ENCODE results near the gene LDLRAD2.

Gene LDLRAD2

GRCh38 chr1:21859669-21860179, 47.7 kb downstream of the LDLRAD2 start:
- H4K20me1 ChIP-seq (ENCODE audit: insufficient read depth, low read length, poor library complexity, severe bottlenecking) = no peaks in the 10 kb centered on the region
- TF ChIP-seq EZH2phosphoT487 (IDR thresholded peaks at IDR 0.05; ENCODE audit: borderline replicate concordance) (no peak), CTCF (conservative IDR thresholded peaks at IDR 0.05; ENCODE audit: low read length) (no peak)
- no peaks in the 10 kb centered on the region for H3K79me2 ChIP-seq (ENCODE audit: insufficient read depth, low read length)
- no peak overlapping the region for H3K4me3 ChIP-seq (ENCODE audit: low read length, poor library complexity, severe bottlenecking)
- H3K9me3 ChIP-seq (ENCODE audit: insufficient read depth, low read depth, low read length) = no peaks in the 10 kb centered on the region
- H3K36me3 ChIP-seq (ENCODE audit: insufficient read depth, low read length) = no peaks in the 10 kb centered on the region
- no peaks in the 10 kb centered on the region for H3K27me3 ChIP-seq (ENCODE audit: insufficient read depth, low read length, poor library complexity, severe bottlenecking)
- no peak overlapping the region for H3K4me2 ChIP-seq (ENCODE audit: low read depth, low read length, poor library complexity, severe bottlenecking)
- H3F3A ChIP-seq (ENCODE audit: low read depth) = no peaks in the 10 kb centered on the region
- no peak overlapping the region for H2AFZ ChIP-seq (ENCODE audit: low read length)
- H3K4me1 ChIP-seq (ENCODE audit: insufficient read depth, low read length, poor library complexity, severe bottlenecking) = peaks cover 9% of the 10 kb centered on the region
- no peak overlapping the region for H3K9ac ChIP-seq (ENCODE audit: low read depth, low read length, poor library complexity, severe bottlenecking)
- no peaks in the 10 kb centered on the region for H3K9me2 ChIP-seq (replicated peaks; ENCODE audit: low read depth, low read length)

- no peak overlapping the region for H3K9ac ChIP-seq (ENCODE audit: low read depth, low read length, poor library complexity, severe bottlenecking)
- no peaks in the 10 kb centered on the region for H3K9me2 ChIP-seq (replicated peaks; ENCODE audit: low read depth, low read length)
- H3K4me3 ChIP-seq (ENCODE audit: low read length, poor library complexity, severe bottlenecking) = no peak overlapping the region
- H3K27me3 ChIP-seq (ENCODE audit: insufficient read depth, low read length, poor library complexity, severe bottlenecking) = no peaks in the 10 kb centered on the region
- no peak overlapping the region for H2AFZ ChIP-seq (ENCODE audit: low read length)
- H3F3A ChIP-seq (ENCODE audit: low read depth) = no peaks in the 10 kb centered on the region
- no peaks in the 10 kb centered on the region for H3K9me3 ChIP-seq (ENCODE audit: insufficient read depth, low read depth, low read length)
- H3K4me1 ChIP-seq (ENCODE audit: insufficient read depth, low read length, poor library complexity, severe bottlenecking) = peaks cover 11% of the 10 kb centered on the region
- no peaks in the 10 kb centered on the region for H3K79me2 ChIP-seq (ENCODE audit: insufficient read depth, low read length)
- H3K36me3 ChIP-seq (ENCODE audit: insufficient read depth, low read length) = no peaks in the 10 kb centered on the region
- TF ChIP-seq EZH2phosphoT487 (IDR thresholded peaks at IDR 0.05; ENCODE audit: borderline replicate concordance) (no peak), CTCF (conservative IDR thresholded peaks at IDR 0.05; ENCODE audit: low read length) (no peak)
- H4K20me1 ChIP-seq (ENCODE audit: insufficient read depth, low read length, poor library complexity, severe bottlenecking) = no peaks in the 10 kb centered on the region
- no peak overlapping the region for H3K4me2 ChIP-seq (ENCODE audit: low read depth, low read length, poor library complexity, severe bottlenecking)
Observed at GRCh38 chr1:21860971-21861370, 48.9 kb downstream of the LDLRAD2 start.

GRCh38 chr1:21861602-21862429, 49.8 kb downstream of the LDLRAD2 start:
- H3K4me1 ChIP-seq (ENCODE audit: insufficient read depth, low read length, poor library complexity, severe bottlenecking) = peaks cover 10% of the 10 kb centered on the region
- TF ChIP-seq CTCF (conservative IDR thresholded peaks at IDR 0.05; ENCODE audit: low read length) (no peak), EZH2phosphoT487 (IDR thresholded peaks at IDR 0.05; ENCODE audit: borderline replicate concordance) (no peak)

More at GRCh38 chr1:21861602-21862429, 49.8 kb downstream of the LDLRAD2 start:
- H3K4me3 ChIP-seq (ENCODE audit: low read length, poor library complexity, severe bottlenecking) = no peak overlapping the region
- H3K9ac ChIP-seq (ENCODE audit: low read depth, low read length, poor library complexity, severe bottlenecking) = no peak overlapping the region
- no peaks in the 10 kb centered on the region for H3K36me3 ChIP-seq (ENCODE audit: insufficient read depth, low read length)
- no peaks in the 10 kb centered on the region for H3K79me2 ChIP-seq (ENCODE audit: insufficient read depth, low read length)
- no peaks in the 10 kb centered on the region for H3K27me3 ChIP-seq (ENCODE audit: insufficient read depth, low read length, poor library complexity, severe bottlenecking)
- H4K20me1 ChIP-seq (ENCODE audit: insufficient read depth, low read length, poor library complexity, severe bottlenecking) = no peaks in the 10 kb centered on the region
- no peak overlapping the region for H2AFZ ChIP-seq (ENCODE audit: low read length)
- no peaks in the 10 kb centered on the region for H3K9me2 ChIP-seq (replicated peaks; ENCODE audit: low read depth, low read length)
- no peaks in the 10 kb centered on the region for H3F3A ChIP-seq (ENCODE audit: low read depth)
- no peak overlapping the region for H3K4me2 ChIP-seq (ENCODE audit: low read depth, low read length, poor library complexity, severe bottlenecking)
- H3K9me3 ChIP-seq (ENCODE audit: insufficient read depth, low read depth, low read length) = no peaks in the 10 kb centered on the region

Data from Loucy (cell line).